Measurements from ENCODE around the gene KLHDC4.

- TF ChIP-seq CTCF (conservative IDR thresholded peaks at IDR 0.05; ENCODE audit: low read depth, low read length) (no peak), POLR2A (IDR thresholded peaks at IDR 0.05; ENCODE audit: low read depth, low read length) (no peak), CEBPB (IDR thresholded peaks at IDR 0.05; ENCODE audit: low read depth, low read length) (no peak), MAZ (IDR thresholded peaks at IDR 0.05; ENCODE audit: borderline replicate concordance, low read depth, low read length) (peak; percentile 38; the same call in 1 of the 2 replicates), RCOR1 (IDR thresholded peaks at IDR 0.05; ENCODE audit: insufficient replicate concordance, low read length) (peak; percentile 42), BHLHE40 (IDR thresholded peaks at IDR 0.05; ENCODE audit: low read depth, low read length) (peak; percentile 42), CHD1 (IDR thresholded peaks at IDR 0.05; ENCODE audit: low read depth, low read length) (no peak), RAD21 (IDR thresholded peaks at IDR 0.05; ENCODE audit: low read length) (no peak), USF2 (IDR thresholded peaks at IDR 0.05; ENCODE audit: low read depth, low read length) (peak; percentile 17; the same call in 1 of the 2 replicates), RFX5 (IDR thresholded peaks at IDR 0.05; ENCODE audit: low read depth, low read length) (no peak), NFE2L2 (IDR thresholded peaks at IDR 0.05; ENCODE audit: low read depth, low read length) (no peak), MAFK (IDR thresholded peaks at IDR 0.05; ENCODE audit: low read depth, low read length) (no peak), SMC3 (IDR thresholded peaks at IDR 0.05; ENCODE audit: low read depth, low read length) (no peak), MXI1 (IDR thresholded peaks at IDR 0.05; ENCODE audit: borderline replicate concordance, low read depth, low read length) (peak; percentile 48; the same call in 1 of the 2 replicates)
Measured at GRCh38 chr16:87661561-87661960, 104.2 kb downstream of the KLHDC4 start.

Data from IMR-90 (cell line).